Fibroblast of skin of scalp (primary cell): ENCODE data around the gene HOXB4.

Experiments
- DNase-seq: peaks from one replicate; pipeline ENCODE4 v3.0.0-alpha.2; 2013

Gene HOXB4

DNA sequence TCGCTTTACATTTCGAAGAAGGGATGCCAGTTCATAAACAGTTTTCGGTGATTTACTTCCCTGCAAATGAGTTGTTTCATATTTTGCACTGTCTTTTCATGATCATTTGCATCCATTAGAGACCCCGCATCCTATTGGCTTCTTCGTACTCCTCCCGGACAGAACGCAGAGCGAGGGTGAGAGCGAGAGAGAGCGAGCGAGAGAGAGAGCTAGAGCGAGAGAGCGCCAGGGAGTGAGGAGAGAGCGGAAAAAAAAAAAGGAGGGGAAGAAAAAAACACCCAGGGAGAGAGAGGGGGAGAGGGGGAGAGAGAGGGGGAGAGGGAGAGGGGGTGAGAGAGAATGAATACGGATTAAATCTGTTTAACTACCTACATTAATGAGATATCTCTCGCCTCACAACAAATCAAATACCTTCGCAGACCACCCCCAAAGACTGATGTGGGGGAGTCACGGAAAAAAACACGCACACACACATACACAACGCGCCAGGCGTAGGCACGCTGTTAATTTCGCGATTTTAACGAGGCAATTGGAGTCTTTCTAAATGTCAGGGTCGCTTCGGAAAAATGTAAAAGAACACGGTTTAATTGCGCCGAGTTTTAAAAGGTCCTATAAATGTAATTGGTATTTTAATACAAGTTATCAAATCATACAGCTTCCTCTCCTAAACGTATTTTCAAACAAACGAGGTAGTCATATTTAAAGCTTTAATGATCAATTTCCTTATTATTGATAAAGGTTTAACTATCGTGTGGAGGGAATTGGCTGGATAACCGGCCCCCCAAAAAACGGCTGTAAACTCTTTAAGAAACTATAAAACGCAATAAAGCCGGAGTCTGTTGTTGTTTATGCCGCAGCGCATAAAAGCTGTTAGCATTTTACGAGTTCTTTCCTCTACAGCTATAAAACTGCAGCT lies 37.2 kb upstream of the HOXB4 start, which contains the start of gene HOXB8:
TSS of gene HOXB8 (minus strand) at position 246 of the 916 bp plus-strand sequence. CDS start 588 bp downstream, outside the sequence.
- no peak for DNase-seq

DNA sequence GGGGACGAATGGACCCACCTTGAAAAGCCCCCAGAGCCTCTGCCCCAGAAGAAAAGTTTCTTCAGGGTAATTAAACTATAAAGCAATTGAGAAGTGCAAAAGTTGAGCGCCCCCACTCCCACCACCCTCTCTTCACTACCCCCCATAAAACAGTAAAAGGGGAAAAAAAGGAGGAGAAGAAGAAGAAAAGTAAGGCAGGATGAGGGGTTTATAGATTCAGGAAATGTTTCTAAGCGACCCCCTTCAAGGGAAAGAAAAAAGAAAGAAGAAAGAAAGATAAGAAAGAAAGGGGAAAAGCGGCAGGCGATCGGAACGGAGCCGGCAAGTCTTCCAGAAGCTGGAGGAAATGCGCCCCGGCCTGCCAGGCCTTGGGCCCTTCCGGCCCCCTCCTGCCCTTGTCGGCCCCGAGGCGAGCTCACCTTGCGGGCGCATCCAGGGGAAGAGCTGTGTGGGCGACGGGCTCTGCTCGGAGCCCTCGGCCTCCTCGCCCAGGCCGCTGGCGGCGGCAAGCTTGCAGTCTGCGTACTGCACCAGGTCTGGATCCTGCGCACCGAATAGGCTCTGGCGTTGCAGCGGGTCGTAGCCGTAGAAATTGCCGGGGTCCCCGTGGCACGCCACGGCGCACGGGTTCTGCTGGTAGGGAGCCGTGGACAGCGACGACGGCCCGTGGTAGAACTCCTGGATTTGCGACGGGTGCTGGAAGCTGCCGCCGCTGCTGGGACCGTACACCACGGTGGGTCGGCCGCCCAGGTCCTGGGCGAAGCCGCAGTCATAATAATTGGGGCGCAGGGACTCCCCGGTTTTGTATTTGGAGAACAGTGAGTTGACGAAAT lies 35.9 kb upstream of the HOXB4 start:
- DNase-seq = no peak

DNA sequence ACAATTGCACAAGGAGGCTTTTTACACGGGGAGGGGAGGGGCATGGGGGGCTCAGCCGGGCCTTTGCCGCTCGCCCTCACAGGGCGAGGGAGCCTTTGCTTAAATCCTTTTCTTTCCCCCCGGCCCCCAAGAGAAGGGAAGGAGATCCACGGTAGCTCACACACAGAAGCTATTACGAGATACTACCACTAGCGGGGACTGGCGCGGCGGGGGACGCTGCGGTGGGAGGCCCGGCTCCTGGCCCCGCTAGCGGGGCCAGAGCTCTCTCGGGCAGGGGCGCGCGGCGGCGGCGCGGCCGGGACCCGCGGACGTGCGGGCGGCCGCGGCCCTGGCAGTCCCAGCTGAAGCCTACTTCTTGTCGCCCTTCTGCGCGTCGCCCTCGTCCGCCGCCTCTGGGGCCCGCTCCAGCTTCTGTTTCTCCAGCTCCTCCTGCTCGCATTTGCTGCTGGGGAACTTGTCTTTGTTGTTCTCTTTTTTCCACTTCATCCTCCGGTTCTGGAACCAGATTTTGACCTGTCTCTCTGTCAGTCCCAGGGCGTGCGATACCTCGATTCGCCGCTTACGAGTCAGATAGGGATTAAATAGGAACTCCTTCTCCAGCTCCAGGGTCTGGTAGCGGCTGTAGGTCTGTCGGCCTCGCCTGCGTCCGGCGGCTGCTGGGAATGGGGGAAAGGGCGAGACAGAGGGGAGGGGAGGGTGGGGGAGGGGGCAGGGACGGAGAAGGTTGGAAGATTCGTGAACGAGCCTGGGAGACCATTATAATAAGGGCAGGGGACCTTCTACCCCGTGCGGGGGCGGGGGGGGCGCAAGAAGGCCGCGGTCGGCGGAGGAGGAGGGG lies 34.9 kb upstream of the HOXB4 start:
- DNase-seq = peak; percentile 40

DNA sequence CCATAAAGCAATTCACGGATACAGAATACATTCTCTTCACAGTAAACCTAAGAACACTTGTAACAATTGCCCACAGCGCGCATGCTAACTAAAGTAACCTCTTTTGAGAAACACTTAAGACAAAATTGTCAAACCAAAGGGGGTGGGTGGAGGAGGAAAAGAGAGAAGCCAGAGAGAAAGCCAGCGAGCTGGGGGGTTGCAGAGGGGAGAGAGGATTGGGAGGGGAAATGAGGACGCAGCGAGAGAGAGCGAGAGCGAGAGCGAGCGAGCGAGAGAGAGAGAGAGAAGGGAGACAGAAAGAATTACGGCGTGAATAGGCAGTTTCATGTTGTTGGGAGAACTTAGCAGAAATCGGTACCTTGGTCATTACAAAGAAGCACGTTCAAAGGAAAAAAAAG lies 34.3 kb upstream of the HOXB4 start:
- DNase-seq = no peak

DNA sequence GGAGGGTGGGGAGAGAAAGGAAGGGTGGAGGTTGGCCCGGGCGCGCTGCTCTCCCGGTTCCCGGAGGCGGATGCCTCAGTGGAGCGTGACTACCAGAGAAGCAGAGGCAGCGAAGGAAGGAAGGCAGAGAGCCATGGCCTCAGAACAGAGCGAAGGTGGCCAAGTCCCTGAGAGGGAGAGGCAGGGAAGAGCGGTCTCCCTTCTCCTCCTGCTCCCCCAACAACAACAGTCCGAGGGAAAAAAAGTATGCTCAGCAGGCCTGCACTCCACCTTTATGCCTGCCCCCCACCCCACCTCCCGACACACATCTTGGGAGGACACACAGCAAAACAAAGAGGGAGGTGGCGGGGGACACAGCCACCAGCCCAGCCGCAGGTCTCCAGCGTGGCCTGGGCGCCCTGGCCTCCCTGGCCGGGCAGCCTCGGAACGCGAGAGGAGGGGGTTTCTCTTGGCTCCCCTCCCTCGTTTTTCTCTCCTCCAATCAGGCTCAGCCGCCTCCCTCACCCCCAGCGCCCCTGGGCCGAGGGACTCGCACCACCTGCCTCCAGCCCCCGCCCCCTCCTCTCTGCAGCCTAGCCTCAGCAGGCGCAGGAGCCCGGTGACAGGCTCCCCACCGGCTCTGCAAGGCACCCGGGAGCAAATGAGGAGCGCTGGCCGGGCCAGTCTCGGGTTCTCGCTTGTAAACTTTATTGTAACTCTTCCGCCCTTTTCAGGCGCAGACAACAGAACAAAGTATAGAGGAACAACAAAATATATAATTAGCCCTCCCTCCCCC lies 33.7 kb upstream of the HOXB4 start:
- DNase-seq = no peak

DNA sequence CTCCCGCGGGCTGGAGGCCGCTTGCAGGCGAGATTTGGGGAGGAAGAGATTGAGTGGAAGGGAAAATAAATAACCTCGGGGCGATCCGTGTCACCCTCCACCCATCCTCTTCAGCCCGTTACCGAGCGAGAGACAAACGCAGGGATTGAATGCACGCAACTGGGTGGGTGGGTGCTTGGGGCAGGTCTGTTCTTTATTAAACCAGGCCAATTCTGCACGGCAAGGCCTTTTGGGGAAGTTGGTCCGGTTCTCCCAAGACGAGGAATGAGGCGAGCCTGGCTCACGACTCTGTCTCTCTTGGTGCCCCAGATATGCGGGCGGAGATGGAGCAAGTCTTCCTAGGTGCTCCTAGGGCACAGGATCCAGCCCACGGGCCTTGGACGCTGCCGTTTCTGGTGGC lies 33.1 kb upstream of the HOXB4 start:
- no peak for DNase-seq

- peak; percentile 44 for DNase-seq
Observed at GRCh38 chr17:48610282-48611211, 32.4 kb upstream of the HOXB4 start, which contains the start of gene HOXB7. Gene HOXB7, minus strand, starts transcription at chr17:48611017. Its CDS starts 99 bp downstream, at chr17:48610918.

DNA sequence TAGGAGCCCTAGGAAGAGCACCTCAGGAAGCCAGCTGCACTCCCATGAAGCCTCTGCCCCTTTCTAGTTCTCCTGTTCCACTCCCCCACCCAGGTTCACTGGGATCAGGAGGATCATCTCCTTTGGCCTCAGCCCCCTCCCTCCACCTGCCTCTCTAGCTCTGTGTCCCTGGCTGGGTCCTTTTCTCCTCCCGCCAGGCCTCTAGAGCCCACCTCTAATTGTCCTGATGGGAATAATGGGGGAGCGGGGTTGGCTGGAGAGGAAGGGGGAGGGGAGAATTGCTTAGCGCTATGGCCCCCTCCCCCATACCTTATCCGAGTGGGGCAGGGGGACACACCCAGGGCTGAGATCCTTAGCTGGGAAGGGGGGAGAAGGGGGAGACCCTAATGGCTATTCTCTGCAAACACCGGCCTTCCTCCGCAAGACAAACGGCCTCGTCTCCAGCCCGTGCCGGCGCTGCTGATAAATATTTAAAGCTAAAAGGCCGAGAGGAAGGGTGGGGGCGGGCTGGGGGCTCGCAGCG lies 31.7 kb upstream of the HOXB4 start:
- DNase-seq = no peak

GRCh38 chr17:48609033-48609432 lies 30.9 kb upstream of the HOXB4 start:
- DNase-seq = no peak

DNA sequence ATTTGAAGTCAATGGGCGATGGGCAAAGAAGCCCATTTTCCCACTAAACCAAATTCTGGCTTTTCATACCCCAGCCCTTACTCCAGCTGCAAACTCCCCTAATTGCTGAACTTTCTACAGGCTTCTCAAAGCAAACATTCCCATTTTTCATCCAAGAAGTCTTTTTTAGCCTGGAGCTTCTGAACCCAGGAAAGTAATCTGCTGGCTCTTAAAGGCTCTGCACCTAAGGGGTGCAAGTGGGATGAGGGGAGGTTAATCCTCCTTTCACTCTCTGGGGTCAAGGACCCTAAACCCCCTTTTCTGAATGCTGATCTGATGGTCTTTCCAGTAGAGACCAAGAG lies 30.3 kb upstream of the HOXB4 start:
- DNase-seq = no peak

GRCh38 chr17:48606892-48607614 lies 28.9 kb upstream of the HOXB4 start:
- DNase-seq = no peak

GRCh38 chr17:48605991-48606891 lies 28.1 kb upstream of the HOXB4 start:
- DNase-seq = no peak

DNA sequence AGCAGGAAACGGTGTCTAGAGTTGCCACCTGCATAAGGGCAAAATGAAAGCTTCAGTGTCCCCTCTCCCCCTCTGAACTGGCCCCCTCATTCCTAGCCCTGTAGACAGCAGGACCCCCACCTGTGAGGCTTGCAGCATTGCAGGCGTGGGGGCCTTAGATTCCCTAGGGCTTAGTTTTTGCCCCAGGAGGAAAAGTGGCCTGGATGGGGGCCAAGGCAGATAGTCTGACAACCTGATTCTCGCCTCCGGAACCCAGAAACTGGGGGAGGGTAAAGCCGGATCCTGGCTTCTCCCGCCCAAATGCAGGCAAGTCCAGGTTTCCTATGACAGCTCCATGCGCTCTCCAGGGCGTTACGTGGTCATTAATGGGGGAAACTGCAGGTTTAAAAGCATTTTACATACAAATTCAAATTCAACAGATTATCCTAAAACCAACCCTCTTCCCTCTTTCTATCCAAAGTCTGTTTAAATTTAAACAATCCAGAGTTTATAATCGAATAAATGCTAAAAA lies 27.3 kb upstream of the HOXB4 start:
- no peak for DNase-seq

DNA sequence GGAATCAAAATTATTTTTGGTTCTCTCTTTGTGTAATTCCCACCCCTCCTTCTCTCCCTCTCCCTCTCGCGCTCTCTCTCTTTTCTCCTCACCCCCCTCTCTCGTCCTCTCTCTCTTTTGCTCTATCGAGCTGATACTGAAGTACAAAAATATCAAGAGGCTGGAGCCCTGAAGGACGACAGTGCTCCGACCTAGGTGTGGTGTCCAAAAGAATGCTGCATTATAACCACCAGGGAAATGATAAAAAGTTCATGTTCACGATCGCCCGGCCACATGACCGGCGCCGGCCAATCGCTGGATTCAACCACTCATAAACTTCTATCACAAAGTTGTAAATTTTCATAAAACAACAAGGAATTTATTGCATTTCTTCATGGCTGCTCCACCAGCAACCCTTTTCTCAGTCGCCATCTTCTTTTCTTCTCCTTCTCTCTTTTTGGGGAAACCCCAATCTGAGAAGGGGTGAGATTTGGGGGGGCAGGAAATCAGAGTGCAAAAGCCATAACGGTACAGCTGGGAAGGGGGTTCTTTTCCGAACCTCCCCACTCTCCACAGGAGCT lies 26.7 kb upstream of the HOXB4 start, which contains the start of gene HOXB6:
TSS of gene HOXB6 (minus strand) at position 217 of the 560 bp plus-strand sequence. CDS start 6,836 bp downstream, outside the sequence.
- no peak for DNase-seq

DNA sequence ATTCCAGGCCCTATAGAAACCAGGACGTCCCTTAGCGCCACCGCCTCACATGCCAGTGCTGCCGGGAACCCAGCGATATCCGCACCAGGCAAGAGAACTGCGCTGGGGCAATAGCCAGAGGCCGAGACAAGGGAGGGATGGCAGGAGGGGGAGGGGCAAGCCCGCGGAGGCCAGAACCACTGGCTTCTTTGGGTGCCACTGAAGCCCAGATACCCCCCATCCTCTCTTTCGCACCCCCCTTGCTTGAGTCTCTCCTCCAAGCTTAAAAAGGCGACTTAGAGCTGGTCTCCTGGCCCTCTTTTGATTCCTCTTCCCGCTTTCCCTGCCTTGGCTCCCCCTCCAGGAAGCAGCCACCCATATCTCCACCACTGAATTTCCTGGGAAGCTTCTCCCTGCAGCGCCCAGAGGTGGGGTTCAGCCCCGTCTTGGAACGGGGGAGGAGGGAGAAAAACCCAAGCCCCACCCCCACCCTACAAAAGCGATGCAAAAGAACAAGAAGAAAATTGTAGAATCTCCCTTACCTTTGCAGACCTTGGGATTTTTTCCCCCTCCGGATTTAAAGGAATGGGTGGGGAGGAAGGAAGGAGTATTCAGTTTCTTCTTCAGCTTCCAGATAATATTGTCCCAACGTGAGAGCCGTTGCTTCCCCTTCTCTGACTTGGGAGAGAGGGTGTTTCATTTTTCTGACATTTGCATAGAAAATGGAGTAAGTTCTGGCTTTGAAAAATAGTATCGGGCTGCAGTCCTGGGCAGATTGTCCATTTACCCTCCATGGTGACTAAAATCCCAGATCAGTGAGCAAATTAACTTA lies 26.0 kb upstream of the HOXB4 start:
- DNase-seq = no peak

GRCh38 chr17:48601539-48602425 lies 23.6 kb upstream of the HOXB4 start:
- DNase-seq = no peak
